ENCODE data around the gene CFAP58.

Gene CFAP58

DNA sequence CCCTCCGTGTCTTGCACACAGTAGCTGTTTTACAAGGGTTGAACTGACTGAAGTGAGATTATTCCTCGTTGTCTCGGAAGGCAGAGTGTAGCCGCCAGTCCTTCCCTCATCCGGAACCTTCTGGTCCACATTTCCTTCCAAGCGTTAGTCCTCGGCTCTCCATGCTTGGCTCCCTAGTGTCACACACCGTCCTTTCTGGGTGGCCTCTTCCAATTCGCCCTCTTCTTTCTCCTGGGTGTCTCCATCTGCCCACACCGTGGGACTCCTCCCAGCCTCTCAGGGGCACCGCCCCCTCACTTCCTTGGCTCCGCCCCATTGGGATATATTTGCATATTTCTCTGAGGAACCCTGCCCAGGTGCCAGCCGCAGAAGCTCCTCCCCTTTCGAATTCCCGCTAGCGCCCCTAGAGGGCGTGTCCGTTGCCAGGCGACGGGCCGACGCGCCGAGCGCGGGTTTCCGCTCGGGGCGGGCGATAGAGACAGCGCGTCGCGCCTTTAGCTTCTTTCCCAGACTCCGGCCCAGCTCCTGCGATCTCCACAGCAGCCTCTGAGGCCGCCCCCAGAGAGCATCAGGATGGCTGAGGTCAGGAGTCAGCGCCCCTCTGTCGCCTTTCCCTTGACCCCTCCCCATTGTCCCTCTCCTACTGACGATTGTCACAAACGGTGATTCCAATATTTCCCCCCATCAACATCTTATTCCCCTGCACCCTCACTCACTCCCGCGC is at the start of gene CFAP58:
Gene CFAP58, plus strand, starts transcription at position 509 of the 724 bp plus-strand sequence. Its CDS starts 65 bp downstream, at position 574.
- POLR2A ChIA-PET = no interaction called here
- TF ChIP-seq CTCF (IDR thresholded peaks at IDR 0.05; ENCODE audit: control extremely low read depth, extremely low read depth, low read depth, missing control alignments) = peak; percentile 73
- CTCF ChIA-PET = interaction anchor here (0.8 to 10.4 kb wide), 21 partner anchors 8 to 667 kb away, joined by 3 to 240 read pairs (median 5); partner anchors contain the start of gene ITPRIP
- DNase-seq (ENCODE audit: extremely low spot score) = peak; percentile 81

- ChIA-PET CTCF (interaction anchor here (1.5 to 8.3 kb wide), 9 partner anchors 8 to 49 kb away, joined by 4 to 215 read pairs (median 33); partner anchors contain the start of genes CFAP58 and ITPRIP), POLR2A (no interaction called here)
- no peak for DNase-seq (ENCODE audit: extremely low spot score)
- TF ChIP-seq CTCF (IDR thresholded peaks at IDR 0.05; ENCODE audit: control extremely low read depth, extremely low read depth, low read depth, missing control alignments) = no peak
Observed at GRCh38 chr10:104304356-104304745, 49.3 kb upstream of the CFAP58 start.

- no peak for TF ChIP-seq CTCF (IDR thresholded peaks at IDR 0.05; ENCODE audit: control extremely low read depth, extremely low read depth, low read depth, missing control alignments)
- CTCF ChIA-PET = interaction anchor here (0.8 to 8.3 kb wide), 22 partner anchors 11 to 609 kb away, joined by 3 to 215 read pairs (median 10); partner anchors contain the start of genes CFAP58, GSTO1 and ITPRIP
- no peak for DNase-seq (ENCODE audit: extremely low spot score)
- POLR2A ChIA-PET = no interaction called here
Observed at GRCh38 chr10:104304927-104305326, 48.7 kb upstream of the CFAP58 start.

- ChIA-PET CTCF (interaction anchor here (0.9 to 8.3 kb wide), 14 partner anchors 8 to 54 kb away, joined by 3 to 215 read pairs (median 20); partner anchors contain the start of genes CFAP58 and ITPRIP), POLR2A (no interaction called here)
- no peak for DNase-seq (ENCODE audit: extremely low spot score)
- TF ChIP-seq CTCF (IDR thresholded peaks at IDR 0.05; ENCODE audit: control extremely low read depth, extremely low read depth, low read depth, missing control alignments) = no peak
Observed at GRCh38 chr10:104306897-104307296, 46.7 kb upstream of the CFAP58 start.

DNA sequence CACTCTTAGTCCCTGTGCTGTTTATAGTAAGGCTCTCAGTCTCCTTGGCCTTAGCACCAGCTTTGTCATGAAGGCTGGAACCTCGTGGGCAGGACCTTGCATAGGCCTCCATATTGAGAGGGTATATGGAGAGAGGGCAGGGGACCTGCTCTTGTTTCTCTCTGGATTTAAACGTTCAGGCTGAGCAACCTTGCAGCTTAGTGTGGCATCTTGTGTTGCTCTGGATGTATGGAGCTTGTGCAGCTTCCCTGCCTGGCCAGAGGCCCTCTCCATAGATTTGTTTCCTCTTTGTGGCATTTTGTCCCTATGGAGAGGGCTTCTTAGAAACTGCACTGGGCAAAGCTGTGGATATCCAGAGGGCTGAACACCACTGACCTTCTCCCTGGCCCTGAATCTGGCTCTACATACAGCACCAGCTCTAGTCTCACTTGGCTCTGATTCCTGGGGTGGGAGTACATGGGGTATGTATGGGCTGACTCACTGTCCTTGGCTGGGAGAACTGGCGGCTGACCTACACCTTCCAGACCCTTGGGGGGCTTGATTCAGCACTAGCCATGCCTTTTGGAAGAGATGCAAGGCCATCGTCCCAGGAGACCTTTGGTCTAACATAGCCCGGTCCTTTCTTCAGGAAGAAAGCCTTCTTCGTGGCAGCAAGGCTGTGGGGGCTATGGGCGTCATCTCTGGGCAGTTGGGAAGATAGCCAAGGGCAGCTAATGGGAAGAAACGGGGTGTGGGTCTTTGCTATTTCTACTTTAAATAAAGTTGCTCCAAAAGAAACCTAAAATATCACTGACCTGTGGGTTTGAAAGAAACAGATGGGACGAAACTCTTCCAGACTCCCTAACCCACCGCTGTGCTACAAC is 45.8 kb upstream of the CFAP58 start:
- TF ChIP-seq CTCF (IDR thresholded peaks at IDR 0.05; ENCODE audit: control extremely low read depth, extremely low read depth, low read depth, missing control alignments) = no peak
- DNase-seq (ENCODE audit: extremely low spot score) = no peak
- ChIA-PET POLR2A (no interaction called here), CTCF (interaction anchor here (1.1 to 8.3 kb wide), 9 partner anchors 9 to 74 kb away, joined by 3 to 215 read pairs (median 33); partner anchors contain the start of genes CFAP58 and ITPRIP)

DNA sequence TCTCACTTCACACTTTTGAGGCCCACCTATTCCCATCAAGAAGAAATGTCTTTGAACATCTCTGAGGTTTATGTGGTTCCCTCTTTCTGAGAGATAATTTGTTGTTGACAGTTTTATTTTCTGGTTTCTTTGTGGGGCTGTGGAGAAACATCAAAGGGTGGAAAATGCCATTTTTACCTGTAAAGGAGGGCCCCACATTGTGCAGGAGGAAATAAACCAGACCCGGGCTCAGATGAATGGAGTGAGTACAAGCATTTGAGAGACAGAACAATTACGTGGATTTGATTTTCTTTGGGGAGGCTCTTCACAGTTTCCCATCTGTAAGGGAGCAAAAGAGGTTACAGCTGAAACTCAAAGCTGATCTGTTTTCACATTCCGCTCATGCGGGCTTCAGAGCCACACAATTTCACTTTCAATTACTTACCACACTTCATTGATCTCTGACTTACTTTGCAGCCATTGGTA is 45.2 kb upstream of the CFAP58 start:
- POLR2A ChIA-PET = no interaction called here
- CTCF ChIA-PET = interaction anchor here (1.1 to 8.3 kb wide), 6 partner anchors 14 to 73 kb away, joined by 3 to 215 read pairs (median 47); partner anchors contain the start of gene ITPRIP
- no peak for TF ChIP-seq CTCF (IDR thresholded peaks at IDR 0.05; ENCODE audit: control extremely low read depth, extremely low read depth, low read depth, missing control alignments)
- peak; percentile 58 for DNase-seq (ENCODE audit: extremely low spot score)

Data from GM10248 (cell line).